Measurements from ENCODE around the gene WASF1. TPM values are rescaled to one million over a fixed set of nuclear protein-coding genes. Genes with fewer than 3 reads are reported as not detected.

WASF1 gene
- total RNA-seq (2014; rRNA removed; shearing (Covaris generic)) = 6.4 and 8.7 TPM in 2 replicates

DNA sequence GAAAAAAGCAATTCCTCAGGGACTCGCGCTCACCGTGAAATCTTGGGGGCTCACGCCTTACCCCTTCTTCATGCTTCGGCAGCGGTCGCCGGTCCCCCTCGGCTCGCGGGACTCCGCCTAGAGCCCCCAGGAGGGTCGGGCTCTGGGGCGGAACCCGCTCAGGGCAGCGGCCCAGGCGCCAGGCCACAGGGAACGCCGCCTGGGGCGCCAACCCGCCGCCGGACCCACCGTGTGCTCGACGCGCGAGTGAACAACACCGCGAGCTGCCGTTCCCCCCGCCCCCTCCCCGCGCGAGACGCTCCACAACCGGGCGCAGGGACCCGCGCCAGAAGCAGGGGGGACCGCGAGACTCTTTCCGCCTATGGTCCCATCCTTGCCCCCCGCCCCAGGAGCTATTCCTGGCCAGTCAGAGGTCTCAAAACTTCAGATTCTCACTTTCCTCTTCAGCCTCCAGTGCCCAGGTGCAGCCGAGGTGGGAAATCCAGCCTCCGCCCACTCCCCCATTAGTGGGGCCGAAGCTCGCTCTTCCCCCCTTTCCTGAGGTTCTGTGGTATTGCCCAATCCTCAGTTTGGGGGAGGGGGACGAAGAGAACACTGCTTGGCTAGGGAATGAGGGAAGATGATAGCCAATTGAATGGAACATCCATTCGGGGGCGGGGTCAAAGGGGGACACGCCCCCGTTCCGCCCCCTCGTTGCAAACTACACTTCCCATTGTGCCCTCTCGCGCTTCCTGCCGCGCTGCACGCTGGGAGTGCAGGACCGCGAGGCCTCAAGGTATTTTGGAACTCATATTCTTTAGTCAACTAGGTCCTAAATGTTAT is at the start of gene WASF1:
TSS of gene WASF1 (minus strand) at position 265 of the 822 bp plus-strand sequence. CDS start 52,069 bp downstream, outside the sequence.

DNA sequence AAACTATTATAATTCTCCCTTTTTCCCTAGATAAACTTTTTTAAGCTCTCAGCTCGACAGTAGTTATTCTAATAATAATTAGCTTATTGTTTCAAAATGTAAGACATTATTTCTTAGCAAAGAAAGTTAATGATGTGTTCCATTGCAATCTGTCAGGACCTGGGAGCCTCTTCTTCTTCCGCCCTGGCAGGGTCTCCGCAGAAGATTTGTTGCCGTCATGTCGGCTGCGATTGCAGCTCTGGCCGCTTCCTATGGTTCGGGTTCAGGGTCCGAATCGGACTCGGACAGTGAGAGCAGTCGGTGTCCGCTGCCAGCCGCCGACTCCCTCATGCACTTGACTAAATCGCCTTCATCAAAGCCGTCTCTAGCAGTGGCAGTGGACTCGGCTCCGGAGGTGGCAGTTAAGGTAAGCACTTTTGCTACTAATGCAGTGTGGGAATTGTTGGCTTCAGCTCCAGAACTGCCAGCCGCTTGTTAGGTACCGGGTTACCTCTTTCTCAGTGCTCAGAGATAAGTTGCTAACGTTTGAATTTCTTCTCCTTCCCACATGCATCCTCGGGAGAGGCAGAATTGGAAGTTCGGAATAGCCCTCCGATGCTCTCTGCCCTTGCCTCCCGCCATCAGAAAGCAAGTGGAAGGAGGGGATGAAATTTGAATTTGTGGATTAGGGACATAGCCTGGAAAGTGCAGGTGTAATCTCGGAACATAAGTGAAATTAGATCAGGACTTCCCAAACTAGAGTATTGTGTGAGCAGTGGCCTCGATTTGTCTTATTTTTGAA is 948 bp upstream of the WASF1 start, which contains the start of gene CDC40:
TSS of gene CDC40 (plus strand) at position 200 of the 781 bp plus-strand sequence. CDS start at position 218, 18 bp downstream.

Other genes starting within 250 kb of the WASF1 start
- not detected in 2 replicates for gene GPR6, start 201.4 kb downstream of the WASF1 start, total RNA-seq (2014; rRNA removed; shearing (Covaris generic))
- gene CDC40, start 757 bp upstream of the WASF1 start, total RNA-seq (2014; rRNA removed; shearing (Covaris generic)) = 11.5 and 14.0 TPM in 2 replicates
- gene METTL24, start 178.7 kb upstream of the WASF1 start, total RNA-seq (2014; rRNA removed; shearing (Covaris generic)) = not detected in 2 replicates
- 2.4 and 2.9 TPM in 2 replicates for gene DDO, start 235.9 kb upstream of the WASF1 start, total RNA-seq (2014; rRNA removed; shearing (Covaris generic))